Measurements from ENCODE around the gene RGS6.

The RGS6 gene

GRCh38 chr14:72075649-72076334 lies 143.6 kb downstream of the RGS6 start:
- no peak for DNase-seq (ENCODE audit: low read depth in 2 of 2)

- no peak for DNase-seq (ENCODE audit: low read depth in 2 of 2)
Observed at GRCh38 chr14:72081137-72081536, 148.9 kb downstream of the RGS6 start.

- no peak for DNase-seq (ENCODE audit: low read depth in 2 of 2)
Observed at GRCh38 chr14:72084935-72085334, 152.7 kb downstream of the RGS6 start.

GRCh38 chr14:72089625-72090024 lies 157.4 kb downstream of the RGS6 start:
- DNase-seq (ENCODE audit: low read depth in 2 of 2), result no peak

GRCh38 chr14:72094844-72095582 lies 162.8 kb downstream of the RGS6 start:
- DNase-seq (ENCODE audit: low read depth in 2 of 2), result no peak

GRCh38 chr14:72097173-72097783 lies 165.0 kb downstream of the RGS6 start:
- no peak for DNase-seq (ENCODE audit: low read depth in 2 of 2)

GRCh38 chr14:72098210-72098609 lies 166.0 kb downstream of the RGS6 start:
- no peak for DNase-seq (ENCODE audit: low read depth in 2 of 2)

GRCh38 chr14:72099566-72099965 lies 167.3 kb downstream of the RGS6 start:
- no peak for DNase-seq (ENCODE audit: low read depth in 2 of 2)

GRCh38 chr14:72104011-72104613 lies 171.9 kb downstream of the RGS6 start:
- peak; percentile 9 to 46 for DNase-seq (ENCODE audit: low read depth in 2 of 2)

- no peak for DNase-seq (ENCODE audit: low read depth in 2 of 2)
Observed at GRCh38 chr14:72111911-72112310, 179.7 kb downstream of the RGS6 start.

- no peak for DNase-seq (ENCODE audit: low read depth in 2 of 2)
Observed at GRCh38 chr14:72118841-72119240, 186.6 kb downstream of the RGS6 start.

GRCh38 chr14:72120315-72120714 lies 188.1 kb downstream of the RGS6 start:
- DNase-seq (ENCODE audit: low read depth in 2 of 2), result no peak

GRCh38 chr14:72123755-72124154 lies 191.5 kb downstream of the RGS6 start:
- DNase-seq (ENCODE audit: low read depth in 2 of 2), result no peak

GRCh38 chr14:72124171-72124570 lies 191.9 kb downstream of the RGS6 start:
- DNase-seq (ENCODE audit: low read depth in 2 of 2), result no peak

- no peak for DNase-seq (ENCODE audit: low read depth in 2 of 2)
Observed at GRCh38 chr14:72126091-72126490, 193.9 kb downstream of the RGS6 start.

GRCh38 chr14:72126561-72126960 lies 194.3 kb downstream of the RGS6 start:
- no peak for DNase-seq (ENCODE audit: low read depth in 2 of 2)

- no peak for DNase-seq (ENCODE audit: low read depth in 2 of 2)
Observed at GRCh38 chr14:72128629-72129028, 196.4 kb downstream of the RGS6 start.

- DNase-seq (ENCODE audit: low read depth in 2 of 2), result no peak
Observed at GRCh38 chr14:72129291-72129690, 197.1 kb downstream of the RGS6 start.

GRCh38 chr14:72141084-72141483 lies 208.9 kb downstream of the RGS6 start:
- DNase-seq (ENCODE audit: low read depth in 2 of 2), result no peak

GRCh38 chr14:72142328-72142727 lies 210.1 kb downstream of the RGS6 start:
- no peak for DNase-seq (ENCODE audit: low read depth in 2 of 2)

GRCh38 chr14:72146241-72146640 lies 214.0 kb downstream of the RGS6 start:
- no peak for DNase-seq (ENCODE audit: low read depth in 2 of 2)

GRCh38 chr14:72154645-72155378 lies 222.6 kb downstream of the RGS6 start:
- DNase-seq (ENCODE audit: low read depth in 2 of 2), result no peak
